Inflammatory macrophage (primary cell): ENCODE results near the gene PRC1.
"Not testable (repeated sequence)": the region's sequence is repeated elsewhere in the genome, so short reads cannot be mapped to it uniquely, and the experiment has no call there.

ENCODE experiments used
- DNase-seq, 2 donors: peaks; one replicate each; pipeline ENCODE4 v3.0.0-alpha.2; 2020 to 2022

The PRC1 gene

GRCh38 chr15:90931828-90932659 is 62.3 kb downstream of the PRC1 start, which contains the start of gene HDDC3:
HDDC3 (minus strand) TSS chr15:90932549; CDS start chr15:90932540, 9 bp downstream.
- DNase-seq = peak; percentile 90

GRCh38 chr15:90931575-90931827 is 62.8 kb downstream of the PRC1 start:
- DNase-seq = no peak

- peak in 1 of 2 donors; percentile 43 for DNase-seq
These were observed 63.3 kb downstream of the PRC1 start for GRCh38 chr15:90930861-90931574.

- DNase-seq = peak in 1 of 2 donors; percentile 16
These were observed 64.9 kb downstream of the PRC1 start for GRCh38 chr15:90929246-90930019.

GRCh38 chr15:90928106-90928505 is 66.2 kb downstream of the PRC1 start:
- DNase-seq = peak; percentile 14 to 69

- not testable (repeated sequence) for DNase-seq
These were observed 67.6 kb downstream of the PRC1 start for GRCh38 chr15:90926766-90927165.

GRCh38 chr15:90924375-90924774 is 70.0 kb downstream of the PRC1 start:
- DNase-seq = no peak

GRCh38 chr15:90922712-90923322 is 71.5 kb downstream of the PRC1 start:
- DNase-seq = not testable (repeated sequence)

- DNase-seq = no peak
These were observed 72.4 kb downstream of the PRC1 start for GRCh38 chr15:90921887-90922286.

- DNase-seq = no peak
These were observed 75.5 kb downstream of the PRC1 start for GRCh38 chr15:90918835-90919234.

- DNase-seq = no peak
These were observed 76.1 kb downstream of the PRC1 start for GRCh38 chr15:90918034-90918788.

- DNase-seq = no peak
These were observed 76.8 kb downstream of the PRC1 start for GRCh38 chr15:90917569-90917968.

- no peak for DNase-seq
These were observed 77.9 kb downstream of the PRC1 start for GRCh38 chr15:90916461-90916860.
